GM19240 (cell line): Measurements from ENCODE around the gene SRMS.

Experiments
- DNase-seq: peaks from one replicate; pipeline ENCODE4 v3.0.0; 2011; ENCODE audit warnings: low spot score; ENCODE audit not compliant: insufficient read length

The SRMS gene

DNA sequence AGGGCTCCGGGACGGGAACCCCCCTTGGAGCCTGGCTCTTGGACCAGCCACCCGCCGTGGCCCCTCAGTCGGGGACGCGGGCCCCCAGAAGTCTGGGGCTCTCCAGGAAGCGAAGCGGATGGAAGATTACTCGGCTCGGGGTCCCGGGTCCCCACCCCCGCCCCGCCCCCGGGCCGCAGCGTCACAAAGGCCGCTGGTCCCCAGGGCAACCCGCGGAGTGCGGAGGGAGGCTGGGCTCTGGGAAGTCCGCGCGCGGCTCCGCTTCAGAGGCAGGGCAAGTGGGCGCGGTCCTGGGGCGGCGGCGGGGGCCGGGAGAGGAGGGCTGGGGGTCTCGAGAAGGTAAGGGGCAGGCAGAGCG, 6.4 kb upstream of the SRMS start, which contains the start of gene FNDC11:
Gene FNDC11 (plus strand): TSS at position 227 of the 358 bp plus-strand sequence. CDS start 1,505 bp downstream, outside the sequence.
- no peak for DNase-seq

DNA sequence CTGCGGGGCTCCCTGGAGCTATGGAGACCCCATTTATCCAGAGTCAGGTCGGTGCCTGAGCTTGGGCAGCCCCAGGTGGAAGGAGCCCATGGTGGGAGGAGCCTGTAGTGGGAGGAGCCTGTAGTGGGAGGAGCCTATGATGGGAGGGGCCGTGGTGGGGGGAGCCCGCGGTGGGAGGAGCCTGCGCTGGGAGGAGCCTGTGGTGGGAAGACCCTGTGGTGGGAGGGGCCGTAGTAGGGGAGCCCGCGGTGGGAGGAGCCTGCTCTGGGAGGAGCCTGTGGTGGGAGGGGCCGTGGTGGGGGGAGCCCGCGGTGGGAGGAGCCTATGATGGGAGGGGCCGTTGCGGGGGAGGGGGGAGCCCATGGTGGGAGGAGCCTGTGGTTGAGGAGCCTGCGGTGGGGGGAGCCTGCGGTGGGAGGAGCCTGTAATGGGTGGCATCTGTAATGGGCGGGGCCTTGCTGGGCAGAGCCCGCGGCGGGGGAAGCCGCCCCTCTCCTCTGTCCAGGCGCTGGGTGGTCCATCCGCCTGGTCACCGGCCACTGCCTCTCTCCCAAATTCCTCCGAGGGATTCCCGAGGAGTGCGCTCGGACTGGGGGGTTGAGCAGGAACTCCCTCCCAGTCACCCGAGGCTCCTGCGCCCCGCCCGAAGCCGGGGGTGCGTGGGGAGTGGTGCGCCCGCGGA, 5.8 kb upstream of the SRMS start:
- peak; percentile 64 for DNase-seq

DNA sequence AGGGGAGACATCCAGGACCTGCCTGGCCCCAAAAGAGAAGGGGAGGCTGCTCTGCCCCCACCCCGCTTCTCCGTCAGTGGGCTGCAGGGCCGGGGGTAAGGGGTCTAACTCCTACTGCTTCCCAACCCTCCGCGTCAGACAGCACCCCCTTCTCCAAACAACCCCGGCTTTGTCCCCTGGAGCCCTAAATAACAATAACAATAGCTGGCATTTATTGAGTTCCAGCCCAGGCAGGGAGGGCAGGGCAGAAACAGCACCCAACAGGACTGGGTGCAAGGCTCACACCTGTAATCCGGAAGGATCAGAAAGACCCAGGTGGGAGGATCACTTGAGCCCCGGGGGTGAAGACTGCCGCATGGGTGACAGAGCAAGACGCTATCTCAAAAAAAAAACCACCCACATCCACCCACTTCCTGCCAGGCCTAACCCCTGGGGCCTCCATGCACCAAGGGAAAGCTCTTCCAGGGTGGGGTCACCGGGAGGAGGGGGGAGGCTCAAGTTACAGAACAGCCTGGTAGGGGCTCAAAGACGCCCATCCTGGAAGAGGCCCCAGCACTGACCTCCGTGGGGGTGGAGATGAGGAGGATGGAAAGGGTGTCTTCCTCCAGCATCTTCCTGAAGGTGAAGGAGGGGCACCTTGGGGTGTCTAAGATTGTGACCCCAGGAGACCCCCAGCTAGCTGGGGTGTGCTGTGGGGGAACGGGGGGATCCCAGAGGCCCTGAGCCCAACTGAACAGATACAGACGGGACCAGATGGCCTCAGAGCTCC, 5.1 kb upstream of the SRMS start:
- DNase-seq: no peak

DNA sequence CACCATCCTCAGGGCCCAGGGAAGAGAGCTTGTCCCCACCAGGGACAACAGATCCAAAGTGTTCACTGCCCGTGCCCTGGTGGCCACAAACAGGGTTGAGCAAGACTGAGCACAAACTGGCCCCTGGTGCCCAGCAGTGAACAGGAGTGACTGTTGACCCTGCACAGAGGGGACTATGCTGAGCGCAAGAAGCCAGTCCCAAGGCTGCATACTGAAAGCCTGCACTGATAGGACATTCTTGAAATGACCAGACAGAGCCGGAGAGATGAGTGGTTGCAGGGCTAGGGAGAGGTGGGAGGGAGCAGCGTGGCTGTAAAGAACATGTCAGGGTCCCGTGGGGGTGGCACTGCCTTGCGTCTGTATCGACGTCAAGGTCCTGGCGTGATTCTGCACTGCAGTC, 3.5 kb upstream of the SRMS start:
- DNase-seq: no peak

DNA sequence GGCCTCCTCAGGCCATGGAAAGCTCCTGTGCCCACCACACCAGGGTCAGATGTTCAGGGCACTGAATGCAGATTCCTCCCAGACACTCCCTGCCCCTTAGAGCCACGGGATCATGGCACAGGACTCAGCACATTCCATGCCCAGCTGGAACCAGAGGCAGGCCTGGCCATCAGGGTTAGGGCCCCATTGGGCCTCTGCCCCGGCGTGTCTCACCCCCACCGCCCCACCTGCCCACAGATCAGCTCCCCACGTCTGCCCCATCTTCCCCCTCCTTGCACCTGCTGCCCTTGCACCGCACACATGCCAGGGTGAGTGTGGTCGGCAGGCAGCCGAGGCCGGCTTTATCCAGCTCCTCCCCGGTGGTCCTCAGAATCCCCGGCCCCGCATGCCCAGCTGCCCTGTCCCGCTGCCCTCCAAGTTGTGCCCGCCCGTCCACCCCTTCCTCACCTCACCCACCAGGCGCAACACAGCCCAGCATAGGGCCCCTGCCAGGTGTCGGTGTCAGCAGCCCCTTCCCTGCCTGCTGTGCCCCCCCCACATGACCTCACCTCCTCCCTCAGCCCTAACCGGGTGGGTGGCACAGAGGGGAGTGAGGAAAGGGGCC, 2.2 kb upstream of the SRMS start:
- no peak for DNase-seq

DNA sequence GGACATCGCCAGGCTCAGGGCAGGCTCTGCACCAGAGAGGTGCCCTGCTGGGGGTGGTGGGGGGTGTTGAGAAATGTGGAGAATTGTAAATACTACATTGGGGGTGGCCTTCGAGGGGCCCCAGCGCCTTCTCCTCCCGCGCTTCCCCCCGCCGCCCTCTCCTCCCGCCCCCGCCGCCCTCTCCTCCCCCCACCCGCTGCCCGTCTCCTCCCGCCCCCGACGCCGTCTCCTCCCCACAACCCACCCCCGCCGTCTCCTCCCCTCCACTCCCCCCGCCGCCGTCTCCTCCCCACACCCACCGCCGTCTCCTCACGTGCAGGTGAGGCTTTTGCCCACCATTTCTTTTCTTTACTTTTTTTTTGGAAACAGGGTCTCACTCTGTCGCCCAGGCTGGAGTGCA, 1.5 kb upstream of the SRMS start:
- no peak for DNase-seq

DNA sequence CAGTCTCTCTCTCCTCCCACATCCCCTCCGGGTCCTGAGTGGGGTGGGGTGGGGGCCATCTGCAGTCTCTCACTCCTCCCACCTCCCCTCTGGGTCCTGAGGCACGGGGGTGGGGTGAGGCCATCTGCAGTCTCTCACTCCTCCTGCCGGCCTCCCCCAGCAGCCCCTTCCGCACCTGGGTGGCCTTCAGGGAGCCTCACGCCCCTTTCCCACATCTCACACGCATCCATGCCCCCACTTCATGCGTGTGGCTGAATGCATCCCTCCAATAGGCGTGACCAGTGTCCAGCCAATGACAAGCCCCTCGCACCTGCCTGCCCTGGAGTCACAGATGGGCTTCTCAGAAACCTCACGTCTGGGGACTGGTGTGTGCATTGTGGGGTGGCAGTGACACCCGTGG, 993 bp upstream of the SRMS start:
- no peak for DNase-seq

DNA sequence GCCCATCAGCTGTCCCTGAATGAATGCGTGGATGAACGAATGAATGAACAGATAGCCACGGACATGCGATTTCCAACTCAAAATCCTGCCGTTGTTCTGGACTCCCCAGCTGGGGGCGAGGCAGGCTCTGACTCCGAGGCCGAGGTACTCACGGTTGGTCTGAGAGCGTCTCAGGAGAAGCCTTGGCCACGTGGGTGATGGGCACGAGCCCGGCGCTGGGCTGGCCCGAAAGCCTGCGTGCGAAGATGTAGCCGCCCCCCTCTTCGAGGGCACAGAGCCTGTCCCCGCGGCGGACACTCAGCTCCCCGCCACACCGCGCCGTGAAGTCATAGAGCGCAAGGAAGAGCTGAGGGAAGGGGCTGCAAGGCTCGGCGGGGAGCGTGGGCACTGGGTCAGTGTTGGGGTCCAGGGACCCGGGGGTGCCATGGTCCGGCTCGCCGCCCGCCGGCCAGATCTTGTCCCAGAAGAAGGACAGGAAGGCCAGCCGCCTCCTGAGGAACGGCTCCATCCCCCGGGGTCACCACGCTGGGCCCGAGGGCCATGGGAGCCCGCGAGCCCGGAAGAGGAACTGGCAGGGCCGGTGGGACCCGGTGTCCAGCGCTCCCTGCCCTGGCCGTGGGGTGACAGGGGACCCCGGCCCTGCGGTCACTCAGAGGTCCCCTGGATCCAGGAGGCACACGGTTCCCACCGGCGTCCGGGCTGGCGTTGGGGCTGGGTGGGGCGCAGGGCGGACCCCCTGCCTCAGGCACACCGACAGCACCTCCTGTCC, 409 bp downstream of the SRMS start:
- no peak for DNase-seq

DNA sequence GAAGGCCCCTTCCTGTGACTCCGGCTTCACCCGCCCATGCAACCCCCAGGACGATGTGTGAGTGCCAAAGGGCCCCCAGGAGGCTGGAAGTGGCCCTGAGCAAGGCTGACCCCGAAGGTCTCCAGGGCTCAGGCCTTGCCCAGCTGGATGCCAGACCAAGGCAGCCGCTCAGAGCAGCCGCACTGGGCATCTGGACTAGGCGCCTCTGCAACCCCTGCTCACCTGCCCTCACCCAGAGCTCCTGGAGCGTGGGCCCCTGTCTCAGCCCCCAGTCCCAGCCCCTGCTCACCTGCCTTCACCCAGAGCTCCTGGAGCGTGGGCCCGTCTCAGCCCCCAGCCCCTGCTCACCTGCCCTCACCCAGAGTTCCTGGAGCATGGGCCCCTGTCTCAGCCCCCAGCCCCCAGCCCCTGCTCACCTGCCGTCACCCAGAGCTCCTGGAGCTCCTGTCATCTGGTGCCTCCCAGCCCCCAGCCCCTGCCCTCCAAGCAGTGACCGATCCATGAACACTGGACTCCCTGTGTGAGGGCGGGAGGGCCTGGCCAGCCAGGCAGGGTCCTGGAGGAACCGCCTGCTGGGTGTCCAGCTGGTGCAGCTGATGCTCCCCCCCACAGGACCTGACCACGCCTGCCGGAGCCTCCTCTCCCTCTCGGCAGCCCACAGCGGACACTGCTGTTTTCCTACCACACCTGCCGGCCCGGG, 1.1 kb downstream of the SRMS start:
- DNase-seq: no peak

DNA sequence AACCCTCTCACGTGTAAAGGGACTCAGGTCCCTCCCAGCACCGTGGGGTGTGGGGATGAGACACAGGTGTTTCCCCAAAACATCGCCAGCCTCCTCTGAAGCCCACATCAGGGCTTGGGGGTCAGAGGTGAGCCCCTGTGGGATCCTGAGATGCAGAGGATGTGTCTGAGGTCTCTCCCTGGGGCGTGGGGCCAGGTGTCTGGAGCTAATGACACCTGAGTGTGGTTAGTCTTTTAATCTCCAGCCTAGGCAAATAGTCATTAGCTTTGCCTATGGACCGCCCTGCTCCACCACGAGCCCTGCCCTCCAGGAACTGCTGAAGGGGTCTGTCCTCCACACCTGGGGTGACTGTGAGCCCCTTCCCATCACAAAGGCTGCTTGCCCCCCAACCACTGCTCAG, 1.7 kb downstream of the SRMS start:
- DNase-seq: no peak

DNA sequence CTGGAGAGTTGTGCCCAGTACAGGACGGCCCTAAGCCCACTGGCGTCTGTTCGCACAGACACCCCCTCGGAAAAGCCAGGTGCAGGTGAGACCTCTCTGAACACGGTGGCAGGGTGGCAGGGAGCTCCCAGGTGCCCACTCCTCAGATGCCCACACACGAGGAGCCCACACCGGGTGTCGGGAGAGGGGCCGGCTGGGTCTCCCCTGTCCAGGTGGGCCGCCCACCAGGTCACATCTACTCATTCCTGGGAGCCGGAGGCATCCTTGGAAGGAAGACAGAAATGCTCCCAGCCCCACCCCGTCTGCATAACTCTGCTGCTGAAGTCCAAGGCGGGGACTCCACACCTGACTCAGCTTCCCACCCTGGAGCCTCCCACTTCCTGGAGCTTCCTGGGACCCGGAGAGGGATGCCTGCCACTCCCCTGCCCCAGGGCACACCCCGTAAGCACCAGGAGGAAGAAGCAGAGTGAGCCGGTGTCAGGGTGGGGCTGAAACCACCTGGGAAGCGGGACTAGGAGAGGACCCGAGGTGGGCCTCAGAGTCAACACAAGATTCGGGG, 2.5 kb downstream of the SRMS start:
- no peak for DNase-seq

DNA sequence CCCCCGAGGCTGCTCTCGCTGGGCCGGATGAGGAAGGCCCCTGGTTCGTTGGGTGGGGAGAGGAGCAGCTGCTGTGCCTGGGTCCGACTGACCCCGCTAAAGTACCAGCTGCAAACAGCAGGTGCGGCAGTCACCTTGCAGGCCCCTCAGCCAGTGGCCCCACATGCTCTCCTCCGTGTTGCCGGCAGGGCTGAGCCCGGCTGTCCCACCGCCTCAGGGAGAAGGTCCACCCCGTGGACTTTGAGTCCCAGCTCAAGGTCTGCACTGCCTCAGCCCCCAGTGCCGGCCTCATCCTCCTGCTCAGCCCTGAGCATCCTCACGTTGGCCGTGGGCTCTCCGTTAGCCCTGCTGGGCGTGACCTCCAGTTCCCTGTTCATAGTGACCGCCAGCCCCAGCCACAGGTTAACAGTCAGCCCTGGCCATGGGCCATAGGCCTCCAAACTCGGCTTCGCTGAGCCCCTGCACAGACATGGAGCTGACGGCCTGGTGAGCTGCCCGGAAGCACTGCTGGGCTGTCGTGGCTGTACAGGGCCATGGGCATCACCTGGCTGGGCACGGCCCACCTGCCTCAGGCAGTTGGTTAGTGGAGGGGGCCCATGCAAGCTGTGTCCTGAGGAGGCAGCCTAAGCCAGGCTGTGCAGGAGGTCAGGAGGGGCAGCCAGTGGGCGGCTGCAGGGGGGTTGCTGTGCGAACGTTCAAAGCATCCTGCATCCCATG, 3.1 kb downstream of the SRMS start:
- DNase-seq: no peak

DNA sequence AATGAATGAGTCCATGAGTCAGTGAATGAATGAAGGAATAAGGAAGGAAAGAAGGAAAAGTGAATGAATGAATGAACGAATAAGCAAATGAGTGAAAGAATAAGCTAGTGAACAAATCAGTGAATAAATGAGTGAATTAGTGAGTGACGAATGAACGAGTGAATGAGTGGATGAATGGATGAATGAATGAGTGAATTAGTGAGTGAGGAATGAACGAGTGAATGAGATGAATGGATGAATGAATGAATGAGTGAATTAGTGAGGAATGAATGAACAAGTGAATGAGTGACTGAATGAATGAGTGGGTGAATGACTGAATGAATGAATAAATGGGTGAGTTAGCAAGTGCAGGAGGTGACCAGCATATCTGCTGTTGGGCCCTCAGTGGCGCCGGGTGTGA, 3.8 kb downstream of the SRMS start:
- DNase-seq: no peak

DNA sequence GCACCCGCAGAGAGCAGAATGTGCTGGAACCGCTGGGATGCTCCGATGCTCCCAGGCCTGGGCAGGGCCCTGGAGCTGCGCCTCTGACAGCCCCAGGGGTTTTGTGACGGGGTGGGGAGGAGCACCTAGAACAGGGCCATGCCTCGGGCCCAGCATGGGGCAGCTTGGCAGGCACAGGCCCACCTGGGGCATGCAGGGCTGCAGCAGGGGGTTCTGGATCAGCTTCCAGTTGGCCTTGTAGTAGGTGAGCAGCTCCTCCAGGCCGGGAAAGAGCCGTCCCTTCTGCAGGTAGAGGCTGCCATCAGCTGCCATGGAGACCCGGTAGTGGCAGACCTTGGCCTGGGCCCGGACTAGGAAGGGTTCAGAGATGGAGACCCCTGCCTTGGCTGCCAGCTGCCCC, 4.4 kb downstream of the SRMS start:
- DNase-seq: no peak

DNA sequence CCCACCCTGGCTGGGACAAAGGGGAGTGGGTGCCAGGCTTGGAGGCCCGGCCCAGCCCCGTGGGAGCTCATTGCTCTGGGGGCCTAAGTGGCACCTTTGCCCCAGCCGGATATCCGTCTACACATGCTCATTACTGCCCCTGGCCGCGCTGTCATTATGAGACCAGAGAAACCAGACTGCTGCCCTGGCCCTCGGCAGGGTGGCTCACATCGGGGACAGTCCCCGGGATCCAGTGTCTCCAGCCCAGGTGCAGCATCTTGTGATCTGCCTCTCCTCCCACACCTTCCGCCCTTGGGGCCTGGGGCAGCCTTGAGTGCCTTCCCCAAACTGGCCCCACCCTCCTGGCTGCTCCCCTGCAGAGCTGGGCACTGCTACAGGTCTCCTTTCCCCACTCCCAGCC, 4.9 kb downstream of the SRMS start:
- DNase-seq: peak; percentile 62

DNA sequence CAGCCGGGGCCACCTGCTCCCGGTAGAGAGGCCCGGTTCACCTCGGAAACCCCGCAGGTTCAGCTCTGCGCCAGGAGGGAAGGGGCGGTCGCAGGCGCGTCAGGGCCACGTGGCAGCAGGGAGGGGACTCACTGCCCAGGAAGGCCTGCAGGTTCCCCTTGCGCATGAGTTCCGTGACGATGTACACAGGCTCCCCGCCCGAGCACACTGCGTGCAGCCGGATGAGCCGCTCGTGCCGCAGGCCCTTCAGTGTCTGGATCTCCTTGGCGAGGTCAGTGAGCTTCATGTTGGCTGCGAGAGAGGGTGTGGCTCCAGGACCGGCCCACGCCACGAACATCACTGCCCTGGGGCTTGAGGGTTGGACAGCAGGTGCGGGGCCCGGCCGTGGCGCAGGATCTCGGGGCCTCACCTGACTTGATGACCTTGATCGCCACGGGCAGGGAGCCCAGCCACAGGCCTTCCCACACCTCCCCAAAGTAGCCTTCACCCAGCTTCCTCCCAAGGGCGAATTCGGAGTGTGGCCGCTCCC, 5.5 kb downstream of the SRMS start:
- DNase-seq: no peak

DNA sequence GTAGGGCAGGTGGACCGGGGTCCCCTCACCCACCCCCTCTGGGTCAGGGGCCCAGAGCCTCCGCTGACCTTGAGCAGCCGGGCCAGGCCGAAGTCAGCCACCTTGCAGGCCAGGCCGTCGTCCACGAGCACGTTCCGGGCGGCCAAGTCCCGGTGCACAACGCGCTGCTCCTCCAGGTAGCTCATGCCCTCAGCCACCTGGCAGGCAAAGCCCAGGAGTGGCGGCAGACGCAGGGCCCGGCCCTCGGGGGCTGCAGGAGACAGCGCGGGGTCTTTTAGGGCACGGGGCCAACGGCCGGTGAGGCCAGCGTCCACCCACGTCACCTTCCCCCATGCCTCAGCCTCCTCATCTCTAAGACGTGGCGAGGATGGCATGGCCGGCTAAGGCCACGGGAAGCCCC, 6.2 kb downstream of the SRMS start:
- DNase-seq: no peak

DNA sequence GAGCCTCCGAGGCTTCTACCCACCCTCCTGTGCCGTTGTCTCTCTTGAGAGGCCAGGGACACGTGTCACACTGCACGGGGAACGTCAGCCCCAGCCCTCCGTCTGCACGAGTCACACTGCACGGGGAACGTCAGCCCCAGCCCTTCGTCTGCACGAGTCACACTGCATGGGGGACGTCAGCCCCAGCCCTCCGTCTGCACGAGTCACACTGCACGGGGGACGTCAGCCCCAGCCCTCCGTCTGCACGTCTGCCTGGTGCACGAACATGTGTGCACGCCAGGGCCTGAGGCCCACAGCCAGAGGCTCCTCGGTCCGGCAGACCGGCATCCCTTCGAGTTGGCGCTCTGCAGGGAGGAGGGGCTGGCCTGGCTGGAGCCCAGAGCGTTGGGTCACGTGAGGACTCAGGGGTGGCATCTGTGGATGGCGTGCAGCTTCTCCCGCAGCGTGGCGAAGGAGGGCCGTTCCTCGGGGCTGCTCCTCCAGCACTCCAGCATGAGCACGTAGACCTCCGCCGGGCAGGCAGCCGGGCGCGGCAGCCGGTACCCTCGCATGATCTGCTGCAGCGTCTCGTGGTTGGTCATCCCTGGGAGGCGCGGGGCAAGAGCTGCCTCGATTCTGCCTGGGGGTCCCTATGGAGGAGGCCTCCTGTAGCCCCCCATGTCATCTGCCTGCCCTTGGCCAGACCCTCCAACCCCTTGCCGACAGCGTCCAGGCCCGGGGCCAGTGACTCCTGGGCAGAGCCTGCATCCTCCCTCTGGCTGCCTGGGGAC, 6.9 kb downstream of the SRMS start:
- no peak for DNase-seq
